ENCODE measurements around the gene ABCB1.

DNA sequence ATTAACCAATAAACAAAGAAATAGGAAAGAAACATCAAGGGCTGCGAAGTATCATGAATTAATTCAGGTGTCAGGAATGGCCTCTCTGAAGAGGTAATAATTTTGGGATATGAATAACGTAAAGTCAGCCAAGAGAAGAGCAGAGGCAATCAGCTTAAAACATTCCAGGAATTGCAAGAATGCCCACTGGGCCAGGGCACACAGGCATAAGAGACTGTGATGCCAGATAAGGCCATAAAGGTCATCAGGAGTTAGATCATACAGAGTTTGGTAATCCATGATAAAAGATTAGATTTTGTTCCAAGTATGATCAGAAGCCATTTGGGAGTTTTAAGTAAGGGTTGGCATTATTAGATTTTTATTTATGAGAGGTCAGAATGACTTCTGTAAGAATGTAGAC is 72.0 kb downstream of the ABCB1 start:
- no peak for TF ChIP-seq POLR2A (IDR thresholded peaks at IDR 0.05)
- no peak for TF ChIP-seq EP300 (IDR thresholded peaks at IDR 0.05)
- TF ChIP-seq, protein P1, sequence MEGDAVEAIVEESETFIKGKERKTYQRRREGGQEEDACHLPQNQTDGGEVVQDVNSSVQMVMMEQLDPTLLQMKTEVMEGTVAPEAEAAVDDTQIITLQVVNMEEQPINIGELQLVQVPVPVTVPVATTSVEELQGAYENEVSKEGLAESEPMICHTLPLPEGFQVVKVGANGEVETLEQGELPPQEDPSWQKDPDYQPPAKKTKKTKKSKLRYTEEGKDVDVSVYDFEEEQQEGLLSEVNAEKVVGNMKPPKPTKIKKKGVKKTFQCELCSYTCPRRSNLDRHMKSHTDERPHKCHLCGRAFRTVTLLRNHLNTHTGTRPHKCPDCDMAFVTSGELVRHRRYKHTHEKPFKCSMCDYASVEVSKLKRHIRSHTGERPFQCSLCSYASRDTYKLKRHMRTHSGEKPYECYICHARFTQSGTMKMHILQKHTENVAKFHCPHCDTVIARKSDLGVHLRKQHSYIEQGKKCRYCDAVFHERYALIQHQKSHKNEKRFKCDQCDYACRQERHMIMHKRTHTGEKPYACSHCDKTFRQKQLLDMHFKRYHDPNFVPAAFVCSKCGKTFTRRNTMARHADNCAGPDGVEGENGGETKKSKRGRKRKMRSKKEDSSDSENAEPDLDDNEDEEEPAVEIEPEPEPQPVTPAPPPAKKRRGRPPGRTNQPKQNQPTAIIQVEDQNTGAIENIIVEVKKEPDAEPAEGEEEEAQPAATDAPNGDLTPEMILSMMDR (IDR thresholded peaks at IDR 0.05): no peak
- TF ChIP-seq POLR2AphosphoS5 (IDR thresholded peaks at IDR 0.05): no peak
